Esophagus mucosa (tissue), 1 donor: ENCODE results near the gene CTPS2. TPM values are rescaled to one million over a fixed set of nuclear protein-coding genes. Genes with fewer than 3 reads are reported as not detected.
"Not testable (repeated sequence)": the region's sequence is repeated elsewhere in the genome, so short reads cannot be mapped to it uniquely, and the experiment has no call there.

Source experiments
- ATAC-seq: fragments of 200-7000 bp; cut with Tn5 transposase; one replicate; pipeline ENCODE4 v1.9.1; 2020
- total RNA-seq: library from RNA; stranded (reverse); gene quantifications from one replicate; pipeline ENCODE4 v1.2.4, GENCODE V29; 2023
- donor health status: DM: yes; HTN: yes; CAD: no.

Gene CTPS2
- total RNA-seq, 1 donor from 2014 or later, result 4.8 TPM

DNA sequence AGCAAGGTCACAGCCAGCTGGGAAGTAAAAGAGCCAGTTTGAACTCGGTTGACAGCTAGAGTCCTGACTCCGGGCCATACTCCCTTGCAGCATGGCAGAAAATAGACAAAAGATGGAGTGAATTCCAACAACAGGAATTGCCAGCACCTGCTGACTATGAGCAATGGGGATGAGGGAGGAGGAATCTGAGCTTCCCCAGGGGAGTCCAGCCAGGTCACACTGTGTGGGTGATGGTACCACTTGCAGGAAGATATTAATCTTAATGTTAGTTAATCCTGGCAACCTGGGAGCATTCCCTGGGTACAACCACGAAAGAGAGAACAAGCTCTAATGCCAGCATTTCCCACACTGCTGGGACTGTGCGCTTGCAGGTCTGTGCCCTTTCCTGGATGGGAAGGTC lies 110.6 kb downstream of the CTPS2 start:
- ATAC-seq, result no peak

DNA sequence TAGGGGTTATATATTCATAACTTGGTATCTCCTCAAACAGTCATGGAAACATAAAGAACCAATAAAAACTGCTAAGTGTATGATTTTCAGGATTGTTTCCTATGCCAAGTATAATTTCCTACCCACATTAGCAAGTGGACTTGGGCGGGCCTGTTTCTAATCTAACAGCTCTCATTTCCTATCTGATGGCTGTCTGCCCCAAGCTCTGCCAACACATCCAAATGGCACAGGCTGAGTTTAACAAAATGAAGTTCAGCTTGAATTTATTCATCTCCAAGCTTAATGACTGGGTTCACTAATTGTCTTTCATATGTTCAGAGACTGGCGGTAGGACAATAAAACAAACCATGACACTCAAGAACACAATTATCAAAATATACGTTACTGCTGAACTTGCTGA lies 118.0 kb downstream of the CTPS2 start:
- ATAC-seq, result no peak

DNA sequence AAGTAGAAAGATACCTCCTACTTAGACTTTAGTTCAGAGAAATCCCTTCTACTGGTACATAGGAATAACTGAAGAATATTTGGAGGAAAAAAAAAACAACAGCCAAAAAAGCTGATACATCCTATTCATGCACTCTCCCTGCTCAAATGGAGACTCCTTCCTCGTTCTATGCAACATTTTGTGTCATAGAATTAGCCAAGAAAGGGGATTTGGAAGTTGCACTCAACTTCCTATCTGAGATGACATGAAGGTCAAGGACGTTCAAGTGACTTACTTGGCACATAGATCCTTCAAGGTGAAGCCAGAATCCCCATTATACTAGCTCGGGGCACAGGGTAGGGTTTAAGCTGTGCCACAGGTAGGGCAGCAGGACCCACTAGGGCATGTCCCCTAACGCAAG lies 118.7 kb downstream of the CTPS2 start:
- ATAC-seq, result no peak

DNA sequence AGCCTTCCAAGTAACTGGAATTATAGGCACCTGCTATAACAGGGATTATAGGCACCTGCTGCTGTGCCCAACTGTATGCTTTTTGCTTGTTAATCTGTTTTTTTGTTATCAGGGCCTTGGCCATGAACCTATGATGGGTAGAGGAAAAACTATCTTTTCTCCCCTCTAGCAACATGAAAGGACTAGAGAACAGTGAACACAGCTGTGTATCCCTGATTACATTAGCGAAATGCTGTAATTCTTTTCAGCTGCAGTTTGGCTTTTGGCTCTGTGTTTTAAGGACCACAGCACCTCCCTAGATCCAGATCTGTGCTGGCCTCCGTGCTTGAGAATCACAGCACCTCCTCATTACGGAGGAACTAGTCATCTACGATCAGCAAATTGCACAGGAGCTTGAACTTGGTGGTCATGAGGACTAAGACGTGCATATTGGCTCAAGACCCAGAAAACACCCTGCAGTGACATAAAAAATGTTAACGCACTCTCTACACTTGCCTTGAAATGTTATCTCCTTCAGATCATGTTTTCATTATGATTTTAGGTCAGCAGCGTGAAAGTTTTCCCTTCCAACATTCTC lies 120.2 kb downstream of the CTPS2 start:
- no peak for ATAC-seq

DNA sequence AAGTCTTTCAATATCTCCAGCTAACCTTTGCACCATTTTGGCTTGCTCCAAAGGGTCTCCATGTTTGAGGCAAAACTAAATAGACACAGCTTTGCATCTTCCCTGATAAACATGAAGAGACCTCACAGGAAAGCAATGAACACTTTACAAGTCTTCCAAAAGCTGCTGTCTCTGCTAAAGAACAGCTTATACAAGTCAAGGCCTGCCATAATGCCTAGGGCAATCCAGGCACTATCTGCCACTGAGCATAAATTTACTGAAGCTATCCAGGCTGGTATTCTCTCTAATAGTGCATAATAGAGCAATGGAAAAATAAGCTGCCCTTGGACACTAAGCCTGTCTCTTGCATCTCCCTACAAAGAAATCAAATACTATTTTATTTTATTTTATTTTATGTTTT lies 122.6 kb downstream of the CTPS2 start:
- ATAC-seq, result peak; percentile 80

DNA sequence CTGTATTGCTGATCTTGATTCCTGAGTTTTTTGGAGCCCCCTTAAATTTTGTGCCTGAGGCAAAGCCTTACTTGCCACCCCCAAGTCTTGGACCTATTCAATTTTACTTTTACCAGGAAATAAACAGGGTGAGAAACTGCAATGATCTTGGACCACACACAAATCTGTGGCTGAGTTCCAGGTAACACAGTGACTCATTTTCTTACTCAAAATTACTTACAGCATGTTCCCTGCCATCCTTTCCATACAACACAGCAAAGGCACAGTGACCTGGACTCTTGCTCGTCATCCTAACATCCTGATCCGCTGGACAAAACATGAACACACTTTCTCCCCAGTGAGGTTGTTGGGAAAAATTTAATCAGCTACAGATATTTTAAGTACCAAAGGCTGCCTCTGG lies 123.3 kb downstream of the CTPS2 start:
- peak; percentile 53 for ATAC-seq

DNA sequence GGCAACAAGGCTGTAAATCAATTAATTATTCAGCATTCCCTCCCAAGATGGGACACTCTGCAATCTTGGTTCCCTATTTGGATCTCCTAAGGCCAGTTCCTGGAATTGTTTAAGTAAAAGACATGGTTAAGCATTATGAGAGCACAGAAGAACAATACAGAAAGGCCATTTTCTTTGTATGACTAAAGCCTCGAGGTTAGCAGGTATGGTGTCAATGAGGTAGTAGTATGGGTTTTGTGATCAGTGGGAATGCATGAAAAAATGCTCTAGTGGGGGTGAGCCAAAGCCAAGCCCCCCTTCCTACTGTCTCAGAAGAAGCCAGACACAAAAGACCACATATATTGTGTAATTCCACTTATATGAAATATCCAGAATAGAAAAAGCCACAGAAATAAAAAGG lies 124.2 kb downstream of the CTPS2 start:
- ATAC-seq, result no peak

DNA sequence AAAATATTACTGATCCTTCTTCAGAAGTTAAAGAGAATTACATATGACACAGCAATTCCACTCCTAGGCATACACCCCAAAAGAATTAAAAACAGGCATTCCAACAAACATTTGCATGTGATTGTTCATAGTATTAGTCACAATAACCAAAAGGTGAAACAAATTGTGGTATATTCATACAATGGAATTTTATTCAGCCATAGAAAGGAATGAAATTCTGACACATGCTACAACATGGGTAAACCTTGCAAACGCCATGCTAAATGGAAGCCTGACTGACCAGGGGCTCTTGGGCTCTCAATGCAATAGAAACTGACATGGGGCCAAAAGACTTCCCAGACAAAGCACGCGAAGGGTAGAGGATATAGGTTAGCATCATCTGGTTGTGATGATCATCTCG lies 124.6 kb downstream of the CTPS2 start:
- ATAC-seq, result no peak

DNA sequence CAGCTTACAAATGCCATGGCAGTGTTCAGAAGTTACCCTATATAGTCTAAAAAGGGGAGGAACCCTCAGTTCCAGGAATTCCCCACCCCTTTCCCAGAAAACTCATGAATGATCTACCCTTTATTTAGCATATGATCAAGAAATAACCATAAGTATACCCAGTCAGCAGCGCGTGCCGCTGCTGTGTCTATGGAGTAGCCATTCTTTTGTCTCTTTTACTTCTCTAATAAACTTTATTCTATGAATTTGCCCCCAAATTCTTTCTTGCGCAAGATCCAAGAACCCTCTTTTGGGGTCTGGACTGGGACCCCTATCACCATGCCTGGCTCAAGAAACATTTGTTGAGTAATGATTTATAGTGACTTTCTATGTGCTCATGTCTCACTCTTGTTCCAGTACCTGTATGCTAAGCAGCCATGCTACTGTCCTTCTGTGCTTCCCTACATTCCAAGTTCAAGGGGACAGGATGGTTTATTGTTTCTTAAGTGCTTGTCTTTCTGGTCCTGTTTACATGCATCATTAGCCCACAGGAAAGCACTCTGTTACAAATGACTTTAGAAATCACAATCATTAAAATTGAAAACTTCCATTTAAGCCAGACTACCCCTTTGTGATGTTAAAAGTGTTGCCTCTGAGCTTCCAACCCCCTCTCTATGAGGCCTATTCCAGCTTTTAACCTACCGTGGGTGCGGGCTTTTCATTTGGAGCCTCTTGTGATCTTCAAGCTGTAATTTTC lies 125.9 kb downstream of the CTPS2 start:
- ATAC-seq, result no peak

DNA sequence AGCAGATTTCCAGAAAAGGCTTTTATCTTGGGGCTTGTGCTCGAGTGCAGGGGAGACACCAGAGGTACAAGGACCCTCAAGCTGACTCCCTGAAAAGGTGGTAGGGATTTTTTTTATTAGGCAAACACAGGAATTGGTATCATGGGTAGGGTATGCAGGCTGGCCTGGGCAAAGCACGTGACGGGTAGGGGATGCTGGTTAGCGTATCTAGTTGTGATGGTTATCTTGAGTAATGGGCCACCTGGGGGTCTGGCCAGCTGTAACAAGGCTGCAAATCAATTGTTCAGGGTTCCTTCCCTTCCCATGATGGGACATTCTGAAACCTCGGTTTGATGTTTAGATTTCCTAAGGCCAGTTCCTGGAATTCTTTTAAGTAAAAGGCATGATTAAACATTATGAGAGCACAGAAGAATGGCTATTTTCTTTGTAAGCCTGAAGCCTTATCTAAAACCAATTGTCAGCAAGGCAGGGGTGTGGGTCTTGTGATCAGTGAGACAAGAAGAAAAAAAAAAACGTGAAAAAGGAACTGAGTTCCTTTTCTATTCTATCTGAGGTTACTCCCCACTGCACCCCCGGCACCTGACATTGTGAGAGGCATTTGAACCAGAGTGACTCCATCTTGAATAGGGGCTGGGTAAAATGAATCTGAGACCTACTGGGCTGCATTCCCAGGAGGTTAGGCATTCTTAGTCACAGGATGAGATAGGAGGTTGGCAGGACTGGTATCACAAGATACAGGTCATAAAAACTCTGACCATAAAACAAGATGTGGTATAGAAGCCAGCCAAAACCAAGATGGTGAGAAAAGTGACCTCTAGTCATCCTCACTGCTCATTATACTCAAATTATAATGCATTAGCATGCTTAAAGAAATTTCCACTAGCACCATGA lies 126.7 kb downstream of the CTPS2 start:
- no peak for ATAC-seq

DNA sequence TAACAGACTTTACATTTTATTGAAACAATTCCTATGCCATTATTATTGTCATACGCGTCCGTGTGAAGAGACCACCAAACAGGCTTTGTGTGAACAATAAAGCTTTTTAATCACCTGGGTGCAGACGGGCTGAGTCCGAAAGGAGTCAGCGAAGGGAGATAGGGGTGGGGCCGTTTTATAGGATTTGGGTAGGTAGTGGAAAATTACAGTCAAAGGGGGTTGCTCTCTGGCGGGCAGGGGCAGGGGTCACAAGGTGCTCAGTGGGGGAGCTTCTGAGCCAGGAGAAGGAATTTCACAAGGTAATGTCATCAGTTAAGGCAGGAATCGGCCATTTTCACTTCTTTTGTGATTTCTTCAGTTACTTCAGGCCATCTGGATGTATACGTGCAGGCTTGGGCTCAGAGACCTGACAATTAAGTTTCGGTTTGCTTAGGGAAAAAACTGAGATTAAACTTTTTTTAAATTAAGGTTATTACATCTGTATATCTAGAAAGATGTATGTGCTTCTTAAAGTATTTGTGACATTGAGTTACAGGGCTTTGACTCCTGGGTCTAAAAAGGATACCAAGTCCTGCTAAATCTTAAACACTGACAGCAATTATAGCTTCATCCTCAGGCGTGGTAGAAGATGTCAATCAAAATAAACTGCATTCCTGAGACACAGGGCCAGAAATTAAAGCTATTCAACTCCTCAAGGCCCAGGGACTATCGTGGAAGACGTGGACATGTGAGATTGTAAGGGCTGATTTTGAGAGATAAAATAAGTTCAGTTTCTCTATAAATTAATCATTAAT lies 132.3 kb downstream of the CTPS2 start:
- ATAC-seq, result not testable (repeated sequence)

DNA sequence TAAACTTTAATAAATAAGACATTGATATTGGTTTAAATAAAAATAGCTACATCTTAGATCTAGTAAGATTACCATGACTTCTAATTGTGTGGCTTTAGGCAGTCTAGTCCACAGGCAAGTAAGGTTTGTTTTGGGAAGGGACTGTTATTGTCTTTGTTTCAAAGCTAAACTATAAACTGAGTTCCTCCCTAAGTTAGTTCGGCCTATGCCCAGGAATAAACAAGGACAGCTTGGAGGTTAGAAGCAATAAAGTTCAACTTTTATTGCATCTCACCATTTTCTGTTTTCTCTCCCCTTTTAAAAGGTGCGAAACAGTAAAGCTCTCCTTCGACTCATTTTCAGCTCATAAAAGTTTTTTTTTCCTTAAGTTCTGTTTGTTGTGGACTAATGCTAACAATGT lies 133.0 kb downstream of the CTPS2 start:
- no peak for ATAC-seq

DNA sequence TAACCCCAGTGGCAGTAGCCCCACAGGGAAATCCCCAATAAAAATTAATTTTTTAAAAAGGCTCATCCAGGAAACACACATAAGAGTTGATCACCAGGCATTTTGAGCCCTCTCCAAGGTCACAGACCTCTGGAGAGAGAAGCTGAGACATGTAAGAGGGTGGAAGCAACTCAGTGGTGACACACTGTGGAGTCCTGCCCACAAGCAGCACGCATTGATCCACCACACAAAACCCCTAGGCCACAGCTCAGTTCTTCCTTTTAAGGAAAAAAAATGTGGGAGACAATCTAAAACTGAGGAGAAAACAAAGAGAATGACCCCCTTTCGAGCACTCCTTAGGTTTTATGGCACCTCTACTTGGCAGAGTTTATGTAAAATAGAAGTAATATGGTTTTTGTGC lies 134.3 kb downstream of the CTPS2 start:
- no peak for ATAC-seq

DNA sequence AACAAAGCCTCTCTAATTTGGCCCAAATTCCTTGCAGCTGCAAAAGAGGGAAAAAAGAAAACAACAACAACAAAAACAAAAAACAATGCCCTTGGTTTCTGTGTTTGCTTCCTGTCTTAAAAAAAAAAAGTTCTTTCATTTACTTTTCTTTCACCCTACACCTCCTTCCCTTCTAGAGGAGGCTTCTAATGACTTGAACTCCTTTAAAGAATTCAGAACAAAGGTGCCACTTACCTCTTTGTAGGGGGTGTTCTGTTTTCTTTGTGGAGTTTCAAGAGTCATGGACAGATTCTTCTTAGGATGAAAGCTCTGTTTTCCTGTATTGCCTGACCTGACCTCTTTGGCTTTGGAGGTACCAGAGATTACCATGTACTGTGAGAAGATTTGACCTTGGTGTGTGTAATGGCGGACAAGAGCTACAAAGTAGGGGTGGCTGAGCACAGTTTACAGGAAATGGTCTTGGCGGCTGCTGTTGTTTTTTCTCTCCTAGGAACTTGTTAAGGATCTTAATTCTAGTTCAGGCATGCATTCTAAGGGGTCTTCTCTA lies 134.9 kb downstream of the CTPS2 start:
- ATAC-seq, result no peak

DNA sequence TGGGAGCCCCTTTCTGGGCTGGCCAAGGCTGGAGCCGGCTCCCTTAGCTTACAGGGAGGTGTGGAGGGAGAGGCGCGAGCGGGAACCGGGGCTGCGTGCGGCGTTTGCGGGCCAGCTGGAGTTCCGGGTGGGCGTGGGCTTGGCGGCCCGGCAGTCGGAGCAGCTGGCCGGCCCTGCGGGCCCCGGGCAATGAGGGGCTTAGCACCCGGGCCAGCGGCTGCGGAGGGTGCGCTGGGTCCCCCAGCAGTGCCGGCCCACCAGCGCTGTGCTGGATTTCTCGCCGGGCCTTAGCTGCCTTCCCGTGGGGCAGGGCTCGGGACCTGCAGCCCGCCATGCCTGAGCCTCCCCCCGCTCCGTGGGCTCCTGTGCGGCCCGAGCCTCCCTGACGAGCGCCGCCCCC lies 137.1 kb downstream of the CTPS2 start:
- ATAC-seq, result not testable (repeated sequence)

DNA sequence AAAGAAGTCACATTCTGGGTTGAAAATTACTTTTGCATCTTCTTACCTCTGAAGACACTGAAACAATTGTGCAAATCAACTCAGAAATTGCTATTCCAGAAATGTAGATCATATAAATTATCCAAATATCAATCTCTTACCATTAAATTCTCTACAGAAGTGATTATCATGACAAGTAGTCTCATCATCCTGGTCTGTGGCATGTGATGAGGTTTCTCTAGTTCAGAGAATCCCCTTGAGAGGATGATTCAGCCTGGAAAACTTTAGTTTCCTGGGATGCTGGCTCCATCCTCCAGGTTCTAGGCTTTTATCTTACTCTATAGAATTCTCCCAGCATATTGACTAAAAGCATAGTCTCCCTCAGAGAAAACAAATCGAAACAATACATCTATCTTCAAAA lies 138.7 kb downstream of the CTPS2 start:
- ATAC-seq, result no peak

DNA sequence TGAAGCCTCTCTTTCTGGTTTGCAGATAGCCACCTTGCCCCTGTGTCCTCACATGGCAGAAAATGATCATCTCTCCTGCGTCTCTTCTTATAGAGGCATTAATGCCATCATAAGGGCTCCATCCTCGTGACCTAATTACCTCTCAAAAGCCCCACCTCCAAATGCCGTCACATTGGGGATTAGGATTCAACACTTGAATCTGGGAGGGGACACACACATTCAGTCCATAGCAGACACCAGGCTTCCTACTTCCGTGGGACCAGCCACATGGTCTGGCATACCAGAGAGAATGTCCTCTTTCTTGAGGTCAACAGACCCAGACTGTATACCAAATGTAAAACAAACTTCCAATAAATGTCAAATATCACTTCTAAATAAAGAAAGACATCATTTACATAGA lies 144.8 kb downstream of the CTPS2 start:
- no peak for ATAC-seq

DNA sequence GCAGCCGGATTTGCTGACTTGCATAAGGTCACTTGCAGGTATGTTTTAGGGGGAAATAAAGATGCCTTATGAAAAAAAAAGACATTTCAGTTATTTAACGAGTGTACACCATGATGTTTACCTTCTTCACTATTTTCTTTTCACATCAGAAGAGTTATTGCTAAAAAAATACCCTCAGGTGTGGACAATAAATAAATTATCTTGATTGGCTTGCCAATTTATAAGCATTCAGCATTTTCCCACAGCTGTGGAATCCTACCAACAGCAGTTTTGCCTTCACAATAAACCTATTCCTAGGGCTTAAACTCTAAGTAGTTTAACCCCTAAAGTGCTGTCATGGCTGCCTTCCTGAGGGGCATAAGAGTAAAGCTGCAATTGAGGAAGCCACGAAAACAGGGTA lies 145.9 kb downstream of the CTPS2 start:
- no peak for ATAC-seq

DNA sequence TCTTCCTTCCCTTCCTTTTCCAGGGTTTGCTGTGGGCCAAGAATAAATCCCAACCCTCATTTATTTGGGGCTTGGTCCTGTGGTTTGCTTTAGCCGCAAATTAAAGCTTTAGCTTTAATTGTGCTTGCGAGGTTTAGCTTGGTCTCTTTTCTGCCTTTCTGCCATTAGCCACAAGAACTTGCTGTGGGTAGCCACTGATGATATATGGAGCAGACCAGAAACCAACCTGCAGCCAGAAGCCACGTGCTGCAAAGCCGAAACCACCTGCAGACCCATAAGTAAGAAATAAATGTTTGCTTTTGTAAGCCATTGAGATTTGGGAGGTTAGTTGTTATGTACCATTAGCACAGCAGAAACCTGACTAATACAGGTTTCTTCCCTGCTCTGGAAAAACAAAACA lies 152.3 kb downstream of the CTPS2 start:
- no peak for ATAC-seq

DNA sequence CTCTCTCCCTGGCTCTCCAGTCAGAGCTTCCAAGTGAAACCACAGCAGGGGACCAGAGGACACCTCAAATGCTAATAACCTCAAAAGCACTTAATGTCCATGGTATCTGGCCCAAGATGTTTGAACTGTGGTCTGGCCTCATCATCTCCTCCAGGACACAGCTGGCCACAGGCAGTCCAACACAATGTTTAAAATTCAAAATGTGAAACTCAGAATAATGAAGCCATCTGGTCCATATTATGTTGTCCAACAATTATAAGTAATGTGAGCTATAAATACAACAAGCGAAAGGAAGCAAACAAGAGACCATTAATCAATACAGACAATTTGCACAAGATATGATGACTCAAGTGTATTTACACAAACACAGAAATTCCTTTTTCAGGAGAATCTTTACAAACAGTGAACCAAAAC lies 153.3 kb downstream of the CTPS2 start:
- ATAC-seq, result no peak

DNA sequence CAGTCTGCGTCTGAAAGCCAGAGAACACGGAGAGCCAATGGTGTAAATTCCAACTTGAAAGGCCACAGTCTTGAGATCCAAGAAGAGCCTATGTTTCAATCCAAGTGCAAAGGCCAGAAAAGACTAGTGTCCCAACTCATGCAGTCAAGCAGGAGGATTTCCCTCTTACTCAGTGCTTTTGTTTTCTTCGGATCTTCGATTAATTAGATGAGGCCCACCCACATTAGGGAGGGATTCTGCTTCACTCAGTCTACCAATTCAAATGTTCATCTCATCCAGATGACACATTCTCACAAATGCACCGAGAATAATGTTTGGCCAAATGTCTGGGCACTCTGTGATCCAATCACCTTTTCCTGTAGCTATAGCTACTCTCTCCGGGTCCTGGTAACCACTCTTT lies 154.0 kb downstream of the CTPS2 start:
- no peak for ATAC-seq

DNA sequence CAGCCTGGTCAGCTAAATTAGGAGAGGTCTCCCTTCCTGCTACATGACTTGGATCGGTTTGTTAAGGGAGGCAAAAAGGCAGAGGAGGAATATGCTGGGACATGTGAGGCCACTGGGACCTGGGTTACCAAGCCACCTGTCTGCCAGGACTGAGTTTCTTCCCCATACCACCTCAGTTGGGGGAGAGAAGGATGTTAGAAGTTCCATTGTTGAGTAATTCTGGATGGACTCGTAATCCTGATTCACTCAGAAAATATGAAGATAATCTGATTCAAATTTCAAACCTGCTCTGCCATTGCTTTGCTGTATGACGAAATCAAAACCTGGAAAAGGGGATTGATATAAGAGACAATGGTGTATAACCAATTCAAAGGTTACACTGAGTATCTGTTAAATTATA lies 159.9 kb downstream of the CTPS2 start:
- ATAC-seq, result no peak

DNA sequence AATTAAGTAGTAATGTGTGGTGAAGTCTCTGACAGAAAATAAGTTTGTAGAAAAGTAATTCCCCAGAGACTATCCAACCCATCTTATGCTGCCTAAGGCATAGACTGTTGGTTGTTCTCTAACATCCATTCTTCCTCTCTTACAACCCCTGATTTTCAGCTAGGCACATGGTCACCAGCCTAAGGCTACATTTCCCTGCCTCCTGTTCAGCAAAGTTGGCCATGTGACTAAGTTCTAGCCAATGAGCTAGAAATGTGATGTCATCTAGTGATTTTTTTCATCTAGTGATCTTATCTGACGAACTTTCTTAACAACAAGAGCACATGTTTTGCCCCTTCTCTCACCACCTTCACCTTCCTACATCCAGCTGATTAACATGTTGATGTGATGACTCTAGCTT lies 164.8 kb downstream of the CTPS2 start:
- no peak for ATAC-seq
